Endothelial cell of coronary artery (primary cell): Measurements from ENCODE around the gene CTXND1. TPM values are rescaled to one million over a fixed set of nuclear protein-coding genes. Genes with fewer than 3 reads are reported as not detected.

ENCODE experiments used
- total RNA-seq: library from RNA; depleted of rRNA; stranded (reverse); fragments of >200 nt; gene quantifications from 2 replicates; pipeline ENCODE4 v1.2.3, GENCODE V29; 2014

The CTXND1 gene
- not detected in 2 replicates for total RNA-seq

DNA sequence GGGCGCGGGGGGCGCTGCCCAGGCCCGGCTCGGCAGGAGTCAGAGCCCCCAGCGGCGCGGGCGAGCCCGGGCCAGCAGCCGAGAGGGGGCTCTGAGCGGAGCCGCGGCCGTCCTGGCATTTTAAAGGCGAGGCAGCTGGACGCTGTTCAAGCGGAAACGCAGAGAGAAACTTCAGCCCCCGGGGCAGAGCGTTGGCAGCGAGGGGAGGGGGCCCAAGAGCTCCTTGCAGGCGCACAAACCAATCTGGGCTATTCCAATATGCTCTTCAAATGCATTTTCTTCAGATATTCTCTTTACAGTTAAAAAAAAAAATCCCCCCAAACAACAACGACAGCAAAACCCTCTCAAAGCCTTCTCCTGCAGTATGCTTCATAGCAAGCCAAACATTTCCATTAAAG, at the start of gene CTXND1:
Gene CTXND1, minus strand, starts transcription at position 93 of the 398 bp plus-strand sequence. CDS start 50,264 bp downstream, outside the sequence.

DNA sequence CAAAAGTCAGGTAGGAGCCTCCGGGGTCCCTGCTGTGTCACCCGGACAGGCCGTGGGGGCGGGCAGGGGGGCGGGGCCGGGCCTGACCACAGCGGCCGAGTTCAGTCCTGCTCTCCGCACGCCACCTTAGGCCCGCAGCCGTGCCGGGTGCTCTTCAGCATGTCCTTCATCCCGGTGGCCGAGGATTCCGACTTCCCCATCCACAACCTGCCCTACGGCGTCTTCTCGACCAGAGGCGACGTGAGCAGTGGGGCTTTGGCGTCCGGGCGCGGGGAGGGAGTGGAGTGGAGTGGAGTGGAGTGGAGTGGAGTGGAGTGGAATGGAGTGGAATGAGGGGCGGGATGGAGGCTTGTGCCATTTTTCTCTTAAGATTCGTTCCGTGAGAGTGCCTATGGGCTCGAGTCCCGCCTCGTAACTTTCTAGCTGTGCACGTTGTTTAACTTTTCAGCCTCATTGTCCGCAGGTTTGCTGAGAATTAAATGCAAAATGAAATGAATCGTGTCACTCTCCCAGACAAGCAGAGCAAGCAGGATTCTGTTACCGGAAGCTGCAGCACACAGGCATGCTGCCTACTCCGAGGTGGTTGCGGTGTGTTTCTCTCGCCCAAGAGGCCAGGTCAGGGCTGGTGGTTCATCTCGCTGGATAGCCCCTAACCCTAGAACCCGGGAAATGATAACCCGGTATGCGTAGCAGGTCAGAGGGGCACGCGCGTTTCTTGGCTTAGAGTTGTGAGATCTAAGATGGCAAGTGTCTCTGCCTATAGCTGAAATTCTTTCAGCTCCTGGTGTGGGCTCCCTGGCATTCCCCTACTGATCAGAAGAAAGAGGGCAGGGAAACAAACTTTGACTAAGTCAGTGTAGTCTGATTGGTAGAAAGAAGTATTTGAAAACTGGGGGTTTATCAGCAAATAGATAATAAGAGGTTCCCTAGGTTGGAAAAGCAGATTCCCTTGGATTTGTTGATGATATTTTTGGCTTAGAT, 98.8 kb downstream of the CTXND1 start, which contains the start of gene FAH:
Gene FAH, plus strand, starts transcription at position 104 of the 981 bp plus-strand sequence. Its CDS starts 56 bp downstream, at position 160.

Other genes starting within 250 kb of the CTXND1 start
- 155 and 169 TPM in 2 replicates for gene ZFAND6, start 192.5 kb downstream of the CTXND1 start, total RNA-seq
- gene FAH, start 99.2 kb downstream of the CTXND1 start, total RNA-seq = 15.5 and 15.9 TPM in 2 replicates
- 0.09 TPM in 2 replicates for gene ARNT2, start 152.2 kb upstream of the CTXND1 start, total RNA-seq